Measurements from ENCODE around the gene PPIG.

The PPIG gene

DNA sequence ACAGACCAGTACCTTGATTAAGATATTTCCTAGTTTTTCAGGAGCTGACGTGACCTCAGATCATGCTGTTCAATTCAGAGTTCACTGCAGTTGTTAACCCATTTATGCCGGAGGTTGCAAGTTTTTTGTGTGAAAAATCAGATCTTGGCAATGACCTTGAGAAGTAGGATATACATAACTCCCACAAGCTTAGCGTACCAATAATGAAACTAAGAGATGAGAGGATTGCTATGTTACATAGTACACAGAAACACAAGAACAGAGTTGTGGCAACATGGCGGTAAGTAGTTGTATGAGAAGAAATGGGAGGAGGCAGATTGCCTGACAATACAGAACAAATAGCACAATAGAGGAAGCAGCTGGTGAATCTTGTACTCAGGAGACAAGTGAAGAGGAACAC, 39.1 kb downstream of the PPIG start:
- TF ChIP-seq, protein P1, sequence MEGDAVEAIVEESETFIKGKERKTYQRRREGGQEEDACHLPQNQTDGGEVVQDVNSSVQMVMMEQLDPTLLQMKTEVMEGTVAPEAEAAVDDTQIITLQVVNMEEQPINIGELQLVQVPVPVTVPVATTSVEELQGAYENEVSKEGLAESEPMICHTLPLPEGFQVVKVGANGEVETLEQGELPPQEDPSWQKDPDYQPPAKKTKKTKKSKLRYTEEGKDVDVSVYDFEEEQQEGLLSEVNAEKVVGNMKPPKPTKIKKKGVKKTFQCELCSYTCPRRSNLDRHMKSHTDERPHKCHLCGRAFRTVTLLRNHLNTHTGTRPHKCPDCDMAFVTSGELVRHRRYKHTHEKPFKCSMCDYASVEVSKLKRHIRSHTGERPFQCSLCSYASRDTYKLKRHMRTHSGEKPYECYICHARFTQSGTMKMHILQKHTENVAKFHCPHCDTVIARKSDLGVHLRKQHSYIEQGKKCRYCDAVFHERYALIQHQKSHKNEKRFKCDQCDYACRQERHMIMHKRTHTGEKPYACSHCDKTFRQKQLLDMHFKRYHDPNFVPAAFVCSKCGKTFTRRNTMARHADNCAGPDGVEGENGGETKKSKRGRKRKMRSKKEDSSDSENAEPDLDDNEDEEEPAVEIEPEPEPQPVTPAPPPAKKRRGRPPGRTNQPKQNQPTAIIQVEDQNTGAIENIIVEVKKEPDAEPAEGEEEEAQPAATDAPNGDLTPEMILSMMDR (IDR thresholded peaks at IDR 0.05) = no peak

DNA sequence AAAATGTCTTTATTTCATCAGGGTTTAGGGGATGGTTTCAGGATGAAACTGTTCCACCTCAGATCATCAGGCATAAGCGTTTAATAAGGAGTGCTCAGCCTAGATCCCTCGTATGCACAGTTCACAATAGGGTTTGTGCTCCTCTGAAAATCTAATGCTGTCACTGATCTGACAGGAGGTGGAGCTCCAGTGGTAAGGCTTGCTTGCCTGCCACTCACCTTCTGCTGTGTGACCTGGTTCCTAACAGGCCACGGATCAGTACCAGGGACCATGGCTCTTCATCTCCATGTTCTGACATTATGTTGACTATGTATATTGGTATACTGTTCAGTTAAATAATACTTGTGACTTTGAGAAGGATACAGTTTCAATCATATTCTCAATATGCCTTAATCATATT, 41.6 kb downstream of the PPIG start:
- TF ChIP-seq, protein P1 (IDR thresholded peaks at IDR 0.05) = no peak

DNA sequence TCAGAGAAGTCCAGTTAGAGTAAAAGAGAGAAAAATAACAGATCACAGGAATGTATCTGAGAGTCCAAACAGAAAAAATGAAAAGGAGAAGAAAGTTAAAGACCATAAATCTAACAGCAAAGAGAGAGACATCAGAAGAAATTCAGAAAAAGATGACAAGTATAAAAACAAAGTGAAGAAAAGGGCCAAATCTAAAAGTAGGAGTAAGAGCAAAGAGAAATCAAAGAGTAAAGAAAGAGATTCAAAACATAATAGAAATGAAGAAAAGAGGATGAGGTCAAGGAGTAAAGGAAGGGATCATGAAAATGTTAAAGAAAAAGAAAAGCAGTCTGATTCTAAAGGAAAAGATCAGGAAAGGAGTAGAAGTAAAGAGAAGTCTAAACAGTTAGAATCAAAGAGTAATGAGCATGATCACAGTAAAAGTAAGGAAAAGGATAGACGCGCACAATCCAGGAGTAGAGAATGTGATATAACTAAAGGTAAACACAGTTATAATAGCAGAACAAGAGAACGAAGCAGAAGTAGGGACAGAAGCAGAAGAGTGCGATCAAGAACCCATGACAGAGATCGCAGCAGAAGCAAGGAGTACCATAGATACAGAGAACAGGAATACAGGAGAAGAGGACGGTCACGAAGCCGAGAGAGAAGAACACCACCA, 52.4 kb downstream of the PPIG start:
- TF ChIP-seq, protein P1 (IDR thresholded peaks at IDR 0.05) = no peak

DNA sequence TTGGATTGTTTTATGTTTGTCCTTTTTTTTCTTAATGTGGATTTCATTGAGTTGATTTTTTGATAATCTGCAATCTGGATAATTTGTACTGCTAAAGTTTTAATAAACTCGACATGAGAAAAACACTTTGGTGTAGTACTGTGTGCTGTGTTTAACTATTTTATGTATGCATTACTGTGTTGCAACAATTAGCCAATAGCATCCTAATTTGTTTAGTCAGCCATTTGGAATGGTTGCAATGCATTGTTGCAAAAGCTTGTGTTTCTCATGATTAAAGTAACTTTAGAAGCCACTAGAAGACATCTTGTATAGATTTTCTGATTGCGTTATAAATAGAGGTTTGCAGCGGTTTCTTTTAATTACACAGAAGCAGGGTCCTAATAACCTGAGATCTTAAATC, 53.5 kb downstream of the PPIG start:
- TF ChIP-seq, protein P1 (IDR thresholded peaks at IDR 0.05) = no peak

DNA sequence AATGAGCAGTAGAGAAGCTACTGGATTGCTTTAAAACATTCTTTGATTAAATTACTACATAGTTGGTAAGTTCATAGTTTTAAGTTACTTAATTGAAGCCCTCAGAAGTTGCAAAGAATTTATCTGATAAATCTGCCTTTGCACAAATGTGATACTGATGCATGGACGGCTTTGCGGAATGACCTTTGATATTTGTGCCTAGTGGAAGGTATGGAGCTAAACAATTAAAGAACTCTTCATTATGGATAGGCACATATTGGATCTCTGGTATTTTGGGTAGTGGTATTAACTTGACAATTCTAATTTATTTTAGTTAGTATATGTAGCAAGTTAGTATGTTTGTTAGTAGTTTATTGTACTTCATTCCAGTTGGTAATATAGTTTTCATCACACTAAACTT, 56.0 kb downstream of the PPIG start:
- TF ChIP-seq, protein P1 (IDR thresholded peaks at IDR 0.05) = no peak

DNA sequence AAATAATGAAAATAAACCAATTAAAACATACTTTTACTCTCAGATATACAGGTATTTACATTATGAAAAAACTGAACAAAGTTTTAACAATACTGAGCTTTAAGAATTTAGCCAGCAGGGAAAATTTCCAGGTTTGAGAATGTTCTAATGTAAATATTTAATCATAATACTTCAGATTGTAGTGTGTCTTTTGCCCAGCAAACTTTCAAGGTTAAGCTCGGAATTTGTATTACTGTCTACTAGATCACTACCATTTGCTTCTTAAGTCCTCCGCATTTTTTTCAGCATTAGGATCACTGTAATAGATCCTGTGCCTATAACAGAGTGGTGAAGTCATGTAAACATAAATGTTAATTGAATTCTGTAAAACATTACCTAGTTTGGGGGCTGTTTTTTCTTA, 57.3 kb downstream of the PPIG start:
- TF ChIP-seq, protein P1 (IDR thresholded peaks at IDR 0.05) = no peak

DNA sequence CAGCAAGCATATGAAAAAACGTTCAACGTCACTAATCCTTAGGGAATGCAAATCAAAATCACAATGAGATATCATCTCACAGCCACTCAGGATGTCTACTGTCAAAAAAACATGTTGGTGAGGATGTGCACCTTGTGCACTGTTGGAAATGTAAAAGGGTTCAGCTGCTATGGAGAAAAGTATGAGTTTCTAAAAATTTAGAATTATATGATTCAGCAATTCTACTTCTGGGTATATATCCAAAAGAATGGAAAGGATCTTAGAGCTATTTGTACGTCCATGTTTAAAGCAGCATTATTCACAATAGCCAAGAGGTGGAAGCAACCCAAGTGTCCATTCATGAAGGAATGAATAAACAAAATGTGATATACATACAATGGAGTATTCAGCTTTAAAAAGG, 60.0 kb downstream of the PPIG start:
- TF ChIP-seq, protein P1 (IDR thresholded peaks at IDR 0.05) = no peak

DNA sequence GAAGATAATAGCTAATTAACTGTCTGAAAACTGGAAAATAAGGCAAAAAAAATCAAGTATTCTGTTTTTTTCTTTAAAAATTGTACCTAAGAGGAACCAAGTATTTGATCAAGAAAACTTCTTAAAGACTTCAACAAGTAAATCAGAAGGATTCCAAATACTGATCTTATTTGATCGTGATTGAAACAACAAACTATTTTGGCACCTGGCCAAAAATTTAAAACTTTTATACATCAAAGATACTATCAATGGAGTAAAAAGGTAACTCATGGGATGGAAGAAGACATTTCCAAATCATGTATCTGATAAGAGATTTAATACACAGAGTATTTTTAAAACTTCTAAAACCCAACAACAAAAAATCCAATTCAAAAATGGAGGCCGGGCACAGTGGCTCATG, 63.3 kb downstream of the PPIG start:
- TF ChIP-seq, protein P1 (IDR thresholded peaks at IDR 0.05) = no peak
